Panc1 (cell line): ENCODE measurements around the gene POLR2F.

ENCODE experiments used
- TCF7L2 ChIP-seq: IDR thresholded peaks from 2 replicates; pipeline ENCODE4 v1.6.1; 2011; ENCODE audit warnings: mild to moderate bottlenecking, low read depth, low read length, inconsistent platforms
- TF ChIP-seq, protein P1 (sequence below): fragments of 450-650 bp; IDR thresholded peaks from 2 replicates; pipeline ENCODE4 v1.5.1; 2017; ENCODE audit warnings: mild to moderate bottlenecking
- TF ChIP-seq, protein P2 (sequence below), 2 experiments: IDR thresholded peaks; 2 replicates each; pipeline ENCODE4 v1.6.1; 2011 to 2012; ENCODE audit warnings: low read depth in 2 of 2, control low read depth in 1 of 2, low read length in 1 of 2, mild to moderate bottlenecking in 1 of 2, moderate library complexity in 1 of 2; ENCODE audit not compliant: insufficient read depth in 1 of 2

DNA sequence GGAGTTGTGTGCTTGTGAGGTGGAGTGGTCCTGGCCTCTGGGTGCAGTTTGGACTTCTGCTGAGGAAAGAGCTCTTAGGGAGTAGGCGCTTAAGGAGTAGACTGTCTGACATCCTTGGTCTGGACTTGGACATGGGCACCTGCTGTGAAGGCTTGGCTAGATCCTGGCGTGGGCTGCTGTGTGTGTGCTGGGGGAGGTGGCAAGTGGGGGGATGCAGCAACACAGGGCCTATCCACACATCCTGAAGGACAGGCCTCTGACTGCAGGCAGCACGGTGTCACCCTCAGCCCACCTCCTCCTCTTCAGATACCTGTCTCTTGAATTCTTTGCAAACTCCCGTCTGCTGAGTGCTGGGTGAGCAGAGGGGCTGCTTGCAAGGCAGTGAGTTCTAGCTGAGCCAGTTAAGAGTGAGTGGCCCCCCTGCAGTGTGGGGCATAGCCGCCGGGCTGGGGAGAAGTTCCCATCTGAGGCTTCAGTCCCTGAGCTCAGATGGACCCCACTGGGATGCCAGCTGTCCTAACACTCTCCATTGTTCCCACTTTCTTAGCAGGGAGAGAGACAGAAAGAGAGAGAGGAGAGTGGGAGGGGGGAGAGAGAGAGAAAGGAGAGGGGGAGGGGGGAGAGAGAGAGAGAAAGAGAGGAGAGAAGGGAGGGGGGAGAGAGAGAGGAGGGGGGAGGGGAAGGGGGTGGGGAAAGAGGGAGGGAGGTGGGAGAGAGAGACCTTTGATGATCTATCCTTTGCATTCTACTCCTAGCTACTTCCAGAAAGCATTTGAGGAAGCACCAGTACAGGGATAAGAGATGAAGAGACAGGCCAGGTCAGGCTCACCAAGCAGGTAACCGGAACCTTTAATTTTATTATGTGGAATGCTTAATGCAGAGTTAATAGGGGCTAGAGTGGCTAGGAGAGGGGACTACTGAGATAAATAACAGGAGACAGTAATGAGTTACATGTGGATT, 18.3 kb downstream of the POLR2F start:
- TF ChIP-seq, protein P1, sequence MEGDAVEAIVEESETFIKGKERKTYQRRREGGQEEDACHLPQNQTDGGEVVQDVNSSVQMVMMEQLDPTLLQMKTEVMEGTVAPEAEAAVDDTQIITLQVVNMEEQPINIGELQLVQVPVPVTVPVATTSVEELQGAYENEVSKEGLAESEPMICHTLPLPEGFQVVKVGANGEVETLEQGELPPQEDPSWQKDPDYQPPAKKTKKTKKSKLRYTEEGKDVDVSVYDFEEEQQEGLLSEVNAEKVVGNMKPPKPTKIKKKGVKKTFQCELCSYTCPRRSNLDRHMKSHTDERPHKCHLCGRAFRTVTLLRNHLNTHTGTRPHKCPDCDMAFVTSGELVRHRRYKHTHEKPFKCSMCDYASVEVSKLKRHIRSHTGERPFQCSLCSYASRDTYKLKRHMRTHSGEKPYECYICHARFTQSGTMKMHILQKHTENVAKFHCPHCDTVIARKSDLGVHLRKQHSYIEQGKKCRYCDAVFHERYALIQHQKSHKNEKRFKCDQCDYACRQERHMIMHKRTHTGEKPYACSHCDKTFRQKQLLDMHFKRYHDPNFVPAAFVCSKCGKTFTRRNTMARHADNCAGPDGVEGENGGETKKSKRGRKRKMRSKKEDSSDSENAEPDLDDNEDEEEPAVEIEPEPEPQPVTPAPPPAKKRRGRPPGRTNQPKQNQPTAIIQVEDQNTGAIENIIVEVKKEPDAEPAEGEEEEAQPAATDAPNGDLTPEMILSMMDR, result no peak
- TF ChIP-seq TCF7L2, result no peak
- TF ChIP-seq, protein P2, sequence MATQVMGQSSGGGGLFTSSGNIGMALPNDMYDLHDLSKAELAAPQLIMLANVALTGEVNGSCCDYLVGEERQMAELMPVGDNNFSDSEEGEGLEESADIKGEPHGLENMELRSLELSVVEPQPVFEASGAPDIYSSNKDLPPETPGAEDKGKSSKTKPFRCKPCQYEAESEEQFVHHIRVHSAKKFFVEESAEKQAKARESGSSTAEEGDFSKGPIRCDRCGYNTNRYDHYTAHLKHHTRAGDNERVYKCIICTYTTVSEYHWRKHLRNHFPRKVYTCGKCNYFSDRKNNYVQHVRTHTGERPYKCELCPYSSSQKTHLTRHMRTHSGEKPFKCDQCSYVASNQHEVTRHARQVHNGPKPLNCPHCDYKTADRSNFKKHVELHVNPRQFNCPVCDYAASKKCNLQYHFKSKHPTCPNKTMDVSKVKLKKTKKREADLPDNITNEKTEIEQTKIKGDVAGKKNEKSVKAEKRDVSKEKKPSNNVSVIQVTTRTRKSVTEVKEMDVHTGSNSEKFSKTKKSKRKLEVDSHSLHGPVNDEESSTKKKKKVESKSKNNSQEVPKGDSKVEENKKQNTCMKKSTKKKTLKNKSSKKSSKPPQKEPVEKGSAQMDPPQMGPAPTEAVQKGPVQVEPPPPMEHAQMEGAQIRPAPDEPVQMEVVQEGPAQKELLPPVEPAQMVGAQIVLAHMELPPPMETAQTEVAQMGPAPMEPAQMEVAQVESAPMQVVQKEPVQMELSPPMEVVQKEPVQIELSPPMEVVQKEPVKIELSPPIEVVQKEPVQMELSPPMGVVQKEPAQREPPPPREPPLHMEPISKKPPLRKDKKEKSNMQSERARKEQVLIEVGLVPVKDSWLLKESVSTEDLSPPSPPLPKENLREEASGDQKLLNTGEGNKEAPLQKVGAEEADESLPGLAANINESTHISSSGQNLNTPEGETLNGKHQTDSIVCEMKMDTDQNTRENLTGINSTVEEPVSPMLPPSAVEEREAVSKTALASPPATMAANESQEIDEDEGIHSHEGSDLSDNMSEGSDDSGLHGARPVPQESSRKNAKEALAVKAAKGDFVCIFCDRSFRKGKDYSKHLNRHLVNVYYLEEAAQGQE (IDR thresholded peaks at IDR 0.05; ENCODE audit: insufficient read depth in 1 of 2, low read depth in 2 of 2, low read length in 1 of 2), result no peak
